IMR-90 (cell line): ENCODE measurements around the gene TTLL8. TPM values are rescaled to one million over a fixed set of nuclear protein-coding genes. Genes with fewer than 3 reads are reported as not detected.

Source experiments
- ATAC-seq: fragments of 200-7000 bp; cut with Tn5 transposase; 2 replicates; pipeline ENCODE4 v1.9.1; 2020; ENCODE audit warnings: low read depth, mild to moderate bottlenecking, moderate library complexity
- BruUV-seq: library from RNA; stranded (reverse); fragments of 400-500 nt; replicated peaks from 2 replicates; lab custom pipeline; 2021; lab: Mats Ljungman, UMichigan
- CTCF ChIA-PET: fragments of 300-600 bp; formaldehyde crosslinking; extraction: SDS; loops from one replicate; lab custom pipeline; 2021; ENCODE audit warnings: antibody characterized with exemption; lab: Yijun Ruan, JAX
- POLR2A ChIA-PET: fragments of 300-600 bp; sonication (Branson Sonifier 250); formaldehyde crosslinking; loops from one replicate; lab custom pipeline; 2022; ENCODE audit warnings: antibody characterized with exemption; ENCODE audit not compliant: unreplicated experiment; lab: Charles Lee
- DNase-seq: peaks from one replicate; pipeline ENCODE4 v3.0.0; 2013
- H2AFZ ChIP-seq: replicated peaks from 2 replicates; pipeline ENCODE3; 2013; ENCODE audit warnings: low read length, mild to moderate bottlenecking; ENCODE audit not compliant: poor library complexity
- H2AK5ac ChIP-seq: 2 replicates; pipeline ENCODE4 v1.6.1; 2013; ENCODE audit warnings: low read depth, low read length, inconsistent platforms
- H2AK9ac ChIP-seq: replicated peaks from 2 replicates; pipeline ENCODE3; 2013; ENCODE audit warnings: mild to moderate bottlenecking, low read depth, low read length, moderate library complexity; ENCODE audit not compliant: poor library complexity
- H2BK120ac ChIP-seq: 2 replicates; pipeline ENCODE4 v1.6.1; 2013; ENCODE audit warnings: low read depth, low read length, inconsistent platforms
- H2BK15ac ChIP-seq: 3 replicates; pipeline ENCODE4 v1.6.1; 2013; ENCODE audit warnings: low read depth, low read length, inconsistent platforms
- H2BK20ac ChIP-seq: 2 replicates; pipeline ENCODE4 v1.6.1; 2013; ENCODE audit warnings: low read depth, mild to moderate bottlenecking, inconsistent platforms, low read length, moderate library complexity
- H2BK5ac ChIP-seq: 2 replicates; pipeline ENCODE4 v1.6.1; 2013; ENCODE audit warnings: mild to moderate bottlenecking, low read depth, low read length, inconsistent platforms; ENCODE audit not compliant: poor library complexity, severe bottlenecking
- H3K14ac ChIP-seq: replicated peaks from 2 replicates; pipeline ENCODE4 v1.6.1; 2013; ENCODE audit warnings: low read depth, low read length, inconsistent platforms
- H3K18ac ChIP-seq: 2 replicates; pipeline ENCODE4 v1.6.1; 2013; ENCODE audit warnings: low read depth, low read length, control low read depth
- H3K23ac ChIP-seq: 2 replicates; pipeline ENCODE4 v1.6.1; 2013; ENCODE audit warnings: low read depth, low read length, inconsistent platforms
- H3K27ac ChIP-seq: 2 replicates; pipeline ENCODE4 v1.5.1; 2013; ENCODE audit warnings: mild to moderate bottlenecking, control low read depth, low read length; ENCODE audit not compliant: insufficient read depth
- H3K27me3 ChIP-seq: 2 replicates; pipeline ENCODE4 v1.6.1; 2013; ENCODE audit warnings: low read length; ENCODE audit not compliant: control insufficient read depth, insufficient read depth
- H3K36me3 ChIP-seq: 2 replicates; pipeline ENCODE4 v1.6.1; 2013; ENCODE audit warnings: low read length, mixed read lengths; ENCODE audit not compliant: control insufficient read depth, insufficient read depth
- H3K4ac ChIP-seq: 2 replicates; pipeline ENCODE4 v1.6.1; 2013; ENCODE audit warnings: low read depth, low read length, inconsistent platforms
- H3K4me1 ChIP-seq: 2 replicates; pipeline ENCODE4 v1.6.1; 2013; ENCODE audit warnings: low read length, mixed read lengths; ENCODE audit not compliant: control insufficient read depth, insufficient read depth
- H3K4me2 ChIP-seq: 2 replicates; pipeline ENCODE4 v1.6.1; 2013; ENCODE audit warnings: low read depth, mild to moderate bottlenecking, control low read depth, low read length, moderate library complexity
- H3K4me3 ChIP-seq: 2 replicates; pipeline ENCODE4 v1.5.1; 2013; ENCODE audit warnings: low read depth, mild to moderate bottlenecking, control low read depth, low read length, moderate library complexity; ENCODE audit not compliant: insufficient read depth
- H3K56ac ChIP-seq: 2 replicates; pipeline ENCODE4 v1.6.1; 2013; ENCODE audit warnings: low read length, inconsistent platforms; ENCODE audit not compliant: insufficient read depth; ENCODE audit errors: extremely low read depth
- H3K79me1 ChIP-seq, 2 experiments: 2 replicates each; pipeline ENCODE4 v1.6.1; 2013; ENCODE audit warnings: low read length in 2 of 2, inconsistent platforms in 1 of 2, low read depth in 1 of 2
- H3K9ac ChIP-seq: 2 replicates; pipeline ENCODE4 v1.6.1; 2013; ENCODE audit warnings: low read depth, low read length, control low read depth
- H3K9me1 ChIP-seq: 2 replicates; pipeline ENCODE4 v1.6.1; 2013; ENCODE audit warnings: low read length, inconsistent platforms; ENCODE audit not compliant: insufficient read depth
- H3K9me3 ChIP-seq: 2 replicates; pipeline ENCODE4 v1.6.1; 2013; ENCODE audit warnings: low read length; ENCODE audit not compliant: control insufficient read depth, insufficient read depth
- H4K20me1 ChIP-seq: 2 replicates; pipeline ENCODE4 v1.6.1; 2013; ENCODE audit warnings: low read length, inconsistent platforms; ENCODE audit not compliant: insufficient read depth
- H4K5ac ChIP-seq: 2 replicates; pipeline ENCODE4 v1.6.1; 2013; ENCODE audit warnings: mild to moderate bottlenecking, low read depth, low read length, control low read depth
- H4K8ac ChIP-seq, 2 experiments: 2 replicates each; pipeline ENCODE4 v1.6.1; 2013; ENCODE audit warnings: low read depth in 2 of 2, low read length in 2 of 2, control low read depth in 1 of 2, inconsistent platforms in 1 of 2
- H4K91ac ChIP-seq: 2 replicates; pipeline ENCODE4 v1.6.1; 2013; ENCODE audit warnings: low read depth, low read length, inconsistent platforms; ENCODE audit not compliant: insufficient read depth
- BHLHE40 ChIP-seq: fragments of 150-350 bp; IDR thresholded peaks from 2 replicates; pipeline ENCODE4 v1.6.1; 2016; ENCODE audit warnings: mild to moderate bottlenecking, low read depth, low read length
- CEBPB ChIP-seq: IDR thresholded peaks from 2 replicates; pipeline ENCODE4 v1.6.1; 2012; ENCODE audit warnings: low read depth, low read length, improper control_type of control experiment
- FOS ChIP-seq: fragments of 150-350 bp; IDR thresholded peaks from 2 replicates; pipeline ENCODE4 v1.6.1; 2016; ENCODE audit warnings: low read depth, low read length
- MAZ ChIP-seq: IDR thresholded peaks from 2 replicates; pipeline ENCODE4 v1.6.1; 2012; ENCODE audit warnings: low read depth, mild to moderate bottlenecking, low read length, improper control_type of control experiment, moderate library complexity, borderline replicate concordance
- RAD21 ChIP-seq: IDR thresholded peaks from 2 replicates; pipeline ENCODE4 v1.6.1; 2012; ENCODE audit warnings: low read length, improper control_type of control experiment
- RCOR1 ChIP-seq: IDR thresholded peaks from 2 replicates; pipeline ENCODE4 v1.6.1; 2012; ENCODE audit warnings: mild to moderate bottlenecking, low read length, improper control_type of control experiment; ENCODE audit not compliant: insufficient replicate concordance
- WGBS, 2 experiments: methylation state at CpG; one replicate each; pipeline versions ENCODE4 v1.1.5 to v1.1.7; 2013; ENCODE audit warnings: missing lambda C conversion rate in 2 of 2; ENCODE audit not compliant: insufficient read length in 1 of 2; ENCODE audit errors: extremely low coverage in 2 of 2; 5-methylcytosine and 5-hydroxymethylcytosine counted together
- dilution Hi-C: fragments of 300-500 bp; cut with HindIII; formaldehyde crosslinking; loops from one replicate; pipeline ENCODE4 v1.14.3; 2018; ENCODE audit warnings: low sequenced_read_pairs; ENCODE audit not compliant: unreplicated experiment
- in situ Hi-C: fragments of 300-500 bp; cut with MboI; formaldehyde crosslinking; loops from 3 replicates; pipeline ENCODE4 v1.14.3; 2019; ENCODE audit warnings: low sequenced_read_pairs, inconsistent platforms, mixed read lengths
- intact Hi-C: fragments of 100-400 bp; cut with micrococcal nuclease; formaldehyde crosslinking; loops from 2 replicates; pipeline ENCODE4 v1.10.0; 2022
- polyA plus RNA-seq, 3 experiments: library from polyadenylated mRNA; depleted of rRNA; stranded (reverse); fragments of >200 nt; gene quantifications; 2 replicates each; pipeline ENCODE4 v1.2.3, GENCODE V29; 2012; ENCODE audit warnings: low replicate concordance in 1 of 3
- total RNA-seq: library from RNA; depleted of rRNA; stranded (reverse); fragments of >200 nt; gene quantifications from 2 replicates; pipeline ENCODE4 v1.2.3, GENCODE V29; 2012
- TF ChIP-seq, protein P1 (sequence below): conservative IDR thresholded peaks from 2 replicates; pipeline ENCODE4 v1.5.1; 2012; ENCODE audit warnings: mild to moderate bottlenecking, low read depth, low read length, improper control_type of control experiment

Gene TTLL8
- total and polyA plus RNA-seq, 2 of the 4 experiments (the other 2 are of a cell fraction), result not detected

DNA sequence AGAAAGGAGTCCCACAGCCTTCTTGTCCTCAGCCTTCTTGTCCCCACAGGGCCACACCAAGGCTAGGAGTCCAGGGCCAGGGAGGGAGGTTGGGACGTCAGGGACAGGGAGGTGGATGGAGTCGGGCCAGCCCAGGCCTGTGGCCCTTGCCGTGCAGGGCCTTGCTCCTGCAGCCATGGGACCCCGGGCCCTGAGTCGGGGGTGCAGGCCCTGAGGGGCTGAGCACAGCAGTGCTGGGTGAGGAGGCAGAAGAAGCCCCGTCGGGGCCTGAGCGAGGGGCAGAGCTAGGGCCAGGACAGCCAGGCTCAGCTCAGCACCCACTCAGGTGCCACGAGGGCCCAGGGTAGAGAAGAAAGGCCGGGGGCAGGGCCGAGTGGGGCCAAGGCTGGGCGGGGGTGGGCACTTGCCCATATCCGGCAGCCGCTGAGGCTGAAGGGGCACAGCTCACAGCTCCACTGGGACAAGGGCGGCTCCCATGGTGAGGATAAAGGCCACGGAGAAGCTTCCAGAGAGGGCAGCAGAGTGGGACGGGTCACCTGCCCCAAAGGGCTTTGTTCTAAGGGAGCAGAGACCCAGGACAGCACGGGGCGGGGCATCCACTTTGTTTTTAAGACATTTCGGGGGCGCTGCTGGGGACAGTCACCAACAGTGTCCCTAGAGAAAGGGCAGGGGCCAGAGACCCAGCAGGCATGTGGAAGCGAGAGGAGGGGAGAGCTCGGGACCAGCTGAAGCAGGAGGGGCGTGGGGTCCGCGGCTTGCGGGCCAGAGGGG, 23.5 kb upstream of the TTLL8 start:
- TF ChIP-seq RCOR1, result no peak
- TF ChIP-seq RAD21, result no peak
- no peak for TF ChIP-seq CEBPB
- TF ChIP-seq BHLHE40, result no peak
- TF ChIP-seq FOS, result no peak
- TF ChIP-seq, protein P1, sequence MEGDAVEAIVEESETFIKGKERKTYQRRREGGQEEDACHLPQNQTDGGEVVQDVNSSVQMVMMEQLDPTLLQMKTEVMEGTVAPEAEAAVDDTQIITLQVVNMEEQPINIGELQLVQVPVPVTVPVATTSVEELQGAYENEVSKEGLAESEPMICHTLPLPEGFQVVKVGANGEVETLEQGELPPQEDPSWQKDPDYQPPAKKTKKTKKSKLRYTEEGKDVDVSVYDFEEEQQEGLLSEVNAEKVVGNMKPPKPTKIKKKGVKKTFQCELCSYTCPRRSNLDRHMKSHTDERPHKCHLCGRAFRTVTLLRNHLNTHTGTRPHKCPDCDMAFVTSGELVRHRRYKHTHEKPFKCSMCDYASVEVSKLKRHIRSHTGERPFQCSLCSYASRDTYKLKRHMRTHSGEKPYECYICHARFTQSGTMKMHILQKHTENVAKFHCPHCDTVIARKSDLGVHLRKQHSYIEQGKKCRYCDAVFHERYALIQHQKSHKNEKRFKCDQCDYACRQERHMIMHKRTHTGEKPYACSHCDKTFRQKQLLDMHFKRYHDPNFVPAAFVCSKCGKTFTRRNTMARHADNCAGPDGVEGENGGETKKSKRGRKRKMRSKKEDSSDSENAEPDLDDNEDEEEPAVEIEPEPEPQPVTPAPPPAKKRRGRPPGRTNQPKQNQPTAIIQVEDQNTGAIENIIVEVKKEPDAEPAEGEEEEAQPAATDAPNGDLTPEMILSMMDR, result no peak
- no peak for TF ChIP-seq MAZ
- no peak overlapping the region for H4K8ac ChIP-seq
- no peak for ATAC-seq
- H3K36me3 ChIP-seq, result no peaks in the 10 kb centered on the region
- H3K27me3 ChIP-seq, result no peaks in the 10 kb centered on the region
- no peak overlapping the region for H3K9ac ChIP-seq
- H4K5ac ChIP-seq, result no peak overlapping the region
- no peaks in the 10 kb centered on the region for H4K20me1 ChIP-seq
- CTCF ChIA-PET, result interaction anchor here (0.6 kb wide), 1 partner anchor 13 kb away, joined by 3 read pairs; no protein-coding TSS in a partner anchor
- H3K23ac ChIP-seq, result no peak overlapping the region
- H2AK5ac ChIP-seq, result no peak overlapping the region
- in situ Hi-C loops, result no loop called here
- no peak overlapping the region for H3K4me3 ChIP-seq
- no peak overlapping the region for H2BK15ac ChIP-seq
- H2BK20ac ChIP-seq, result no peak overlapping the region
- H3K14ac ChIP-seq, result no peak overlapping the region
- no peaks in the 10 kb centered on the region for H3K9me3 ChIP-seq
- peaks cover 6% of the 10 kb centered on the region; the same call in 1 of the 2 replicates for H3K9me1 ChIP-seq
- WGBS, 2 experiments, result 93% methylated on average over 5 of the region's 27 CpGs; no CpG with 5 or more reads in 1 of the 2 experiments
- H3K4me1 ChIP-seq, result peaks cover 4% of the 10 kb centered on the region; the same call in 1 of the 2 replicates
- DNase-seq, result no peak
- no peak overlapping the region; the same call in 1 of the 2 replicates for H3K18ac ChIP-seq
- H3K4me2 ChIP-seq, result no peak overlapping the region
- no peak overlapping the region for H3K56ac ChIP-seq
- no peak overlapping the region for H3K27ac ChIP-seq
- intact Hi-C loops, result no loop called here
- no TSS peak for BruUV-seq
- no peak overlapping the region for H2BK120ac ChIP-seq
- POLR2A ChIA-PET, result interaction anchor here (0.6 kb wide), 1 partner anchor 31 kb away, joined by 3 read pairs; no protein-coding TSS in a partner anchor
- no peak overlapping the region for H2AFZ ChIP-seq
- H3K4ac ChIP-seq, result no peak overlapping the region
- dilution Hi-C loops, result no loop called here
- no peaks in the 10 kb centered on the region for H3K79me1 ChIP-seq
- no peak overlapping the region for H4K91ac ChIP-seq
- no peak overlapping the region for H2BK5ac ChIP-seq
- no peak overlapping the region for H2AK9ac ChIP-seq
